Erythroblast (primary cell): ENCODE results near the gene PBRM1.

ENCODE experiments used
- GATA1 ChIP-seq: IDR thresholded peaks from 2 replicates; pipeline ENCODE4 v1.6.1; 2011; ENCODE audit warnings: low read depth, mild to moderate bottlenecking, control low read depth, low read length, moderate library complexity
- POLR2A ChIP-seq: IDR thresholded peaks from 2 replicates; pipeline ENCODE4 v1.6.1; 2011; ENCODE audit warnings: mild to moderate bottlenecking, low read length

- no peak for TF ChIP-seq POLR2A
- TF ChIP-seq GATA1 = no peak
Measured at GRCh38 chr3:52561028-52561747, 124.5 kb downstream of the PBRM1 start.
